WTC11 (cell line): Measurements from ENCODE around the gene GPC6. TPM values are rescaled to one million over a fixed set of nuclear protein-coding genes. Genes with fewer than 3 reads are reported as not detected.

ENCODE experiments used
- ATAC-seq: fragments of 200-7000 bp; cut with Tn5 transposase; 2 replicates; pipeline ENCODE4 v1.10.0; 2021; ENCODE audit warnings: mild to moderate bottlenecking, moderate library complexity
- CTCF ChIA-PET: fragments of 300-600 bp; sonication (Branson Sonifier 250); formaldehyde crosslinking; loops from one replicate; lab custom pipeline; 2021; ENCODE audit warnings: antibody characterized with exemption; lab: Charles Lee
- POLR2A ChIA-PET: fragments of 350-600 bp; sonication (Branson Sonifier 250); formaldehyde crosslinking; loops from one replicate; lab custom pipeline; 2021; ENCODE audit warnings: antibody characterized with exemption; lab: Charles Lee
- DNase-seq: peaks from one replicate; pipeline ENCODE4 v3.0.0; 2021; ENCODE audit warnings: low spot score
- H3K27ac Mint-ChIP-seq: 2 replicates; pipeline ENCODE4 v1.8.0; 2021; ENCODE audit warnings: mixed read lengths
- H3K27me3 Mint-ChIP-seq: 2 replicates; pipeline ENCODE4 v1.8.0; 2021; ENCODE audit warnings: low read depth, mild to moderate bottlenecking, moderate library complexity, mixed read lengths
- H3K36me3 Mint-ChIP-seq: 2 replicates; pipeline ENCODE4 v1.8.0; 2021; ENCODE audit warnings: mixed read lengths
- H3K4me1 Mint-ChIP-seq: 2 replicates; pipeline ENCODE4 v1.8.0; 2022; ENCODE audit warnings: mixed read lengths
- H3K4me3 Mint-ChIP-seq: 2 replicates; pipeline ENCODE4 v1.8.0; 2021; ENCODE audit warnings: mild to moderate bottlenecking, moderate library complexity, mixed read lengths
- H3K9me3 Mint-ChIP-seq: 2 replicates; pipeline ENCODE4 v1.8.0; 2021; ENCODE audit warnings: mixed read lengths
- ETV6 ChIP-seq: sonication (generic); formaldehyde crosslinking; IDR thresholded peaks from 2 replicates; pipeline ENCODE4 v1.8.1; 2022; ENCODE audit warnings: mild to moderate bottlenecking, missing genetic modification reagents
- GTF2I ChIP-seq: fragments of 250-450 bp; sonication (Bioruptor Pico); conservative IDR thresholded peaks from 2 replicates; pipeline ENCODE4 v1.4.0; 2021; ENCODE audit warnings: mild to moderate bottlenecking
- KAT7 ChIP-seq: sonication (generic); formaldehyde crosslinking; IDR thresholded peaks from 2 replicates; pipeline ENCODE4 v1.8.1; 2023; ENCODE audit warnings: missing genetic modification reagents, mild to moderate bottlenecking, borderline replicate concordance
- NFYB ChIP-seq: sonication (generic); formaldehyde crosslinking; conservative IDR thresholded peaks from 2 replicates; pipeline ENCODE4 v1.8.0; 2022; ENCODE audit warnings: low read depth, missing genetic modification reagents
- OVOL2 ChIP-seq: fragments of 250-450 bp; sonication (Bioruptor Pico); IDR thresholded peaks from 2 replicates; pipeline ENCODE4 v1.9.0; 2021; ENCODE audit warnings: mild to moderate bottlenecking, borderline replicate concordance
- PRDM15 ChIP-seq: sonication (generic); formaldehyde crosslinking; IDR thresholded peaks from 2 replicates; pipeline ENCODE4 v1.8.0; 2022; ENCODE audit warnings: missing genetic modification reagents
- RORB ChIP-seq: fragments of 250-450 bp; sonication (Bioruptor Pico); IDR thresholded peaks from 2 replicates; pipeline ENCODE4 v1.9.0; 2021; ENCODE audit warnings: mild to moderate bottlenecking
- USF1 ChIP-seq: sonication (generic); formaldehyde crosslinking; IDR thresholded peaks from 2 replicates; pipeline ENCODE4 v1.8.0; 2022; ENCODE audit warnings: mild to moderate bottlenecking, missing genetic modification reagents
- ZNF232 ChIP-seq: sonication (generic); formaldehyde crosslinking; IDR thresholded peaks from 2 replicates; pipeline ENCODE4 v1.8.0; 2022; ENCODE audit warnings: mild to moderate bottlenecking, missing genetic modification reagents
- ZNF317 ChIP-seq: sonication (generic); formaldehyde crosslinking; IDR thresholded peaks from 2 replicates; pipeline ENCODE4 v1.8.1; 2023; ENCODE audit warnings: low read depth, mild to moderate bottlenecking, moderate library complexity, missing genetic modification reagents, borderline replicate concordance
- ZNF416 ChIP-seq: fragments of 250-450 bp; sonication (Bioruptor Pico); IDR thresholded peaks from 2 replicates; pipeline ENCODE4 v1.9.0; 2021; ENCODE audit warnings: mild to moderate bottlenecking, inconsistent platforms
- total RNA-seq: library from RNA; stranded (reverse); gene quantifications from 3 replicates; pipeline ENCODE4 v1.2.3, GENCODE V29; 2021
- TF ChIP-seq, protein P1 (sequence below): sonication (generic); formaldehyde crosslinking; IDR thresholded peaks from 2 replicates; pipeline ENCODE4 v1.8.1; 2023; ENCODE audit warnings: mild to moderate bottlenecking, missing genetic modification reagents, borderline replicate concordance
- TF ChIP-seq, protein P2 (sequence below): fragments of 250-450 bp; sonication (Bioruptor Pico); IDR thresholded peaks from 2 replicates; pipeline ENCODE4 v1.9.0; 2021; ENCODE audit warnings: mild to moderate bottlenecking
- TF ChIP-seq, protein P3 (sequence below): sonication (generic); formaldehyde crosslinking; IDR thresholded peaks from 2 replicates; pipeline ENCODE4 v1.8.1; 2022; ENCODE audit warnings: mild to moderate bottlenecking, moderate library complexity, missing genetic modification reagents

GPC6 gene
- total RNA-seq, 1 experiment from 2014 or later = 19.5 TPM

DNA sequence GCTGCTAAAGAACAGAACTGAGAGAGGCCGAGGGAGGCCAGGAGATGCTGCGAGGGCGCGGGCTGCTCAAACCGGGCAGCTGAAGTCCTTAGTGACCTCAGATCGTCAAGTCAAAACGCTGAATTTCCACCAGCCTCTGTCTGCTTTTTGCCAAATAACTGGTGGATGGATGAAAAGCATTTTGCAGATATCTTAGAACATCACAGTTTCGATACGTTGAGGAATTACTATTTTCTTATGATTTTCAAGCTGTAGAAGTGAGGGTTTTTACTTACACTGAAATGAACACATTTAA is 2.0 kb downstream of the GPC6 start:
- POLR2A ChIA-PET = interaction anchor here (0.6 to 1.1 kb wide), 2 partner anchors 12 to 279 kb away, joined by 3 read pairs; no protein-coding TSS in a partner anchor
- DNase-seq (no peak), ATAC-seq (no peak)
- peaks cover 68% of the 10 kb centered on the region for H3K4me1 Mint-ChIP-seq
- CTCF ChIA-PET = interaction anchor here (0.6 to 1.3 kb wide), 4 partner anchors 13 to 260 kb away, joined by 3 to 5 read pairs (median 3); no protein-coding TSS in a partner anchor
- H3K27ac Mint-ChIP-seq = peak overlapping the region; percentile 86
- no peaks in the 10 kb centered on the region for H3K36me3 Mint-ChIP-seq
- H3K4me3 Mint-ChIP-seq = peak overlapping the region; percentile 96
- H3K9me3 Mint-ChIP-seq = no peaks in the 10 kb centered on the region
- TF ChIP-seq, protein P1, sequence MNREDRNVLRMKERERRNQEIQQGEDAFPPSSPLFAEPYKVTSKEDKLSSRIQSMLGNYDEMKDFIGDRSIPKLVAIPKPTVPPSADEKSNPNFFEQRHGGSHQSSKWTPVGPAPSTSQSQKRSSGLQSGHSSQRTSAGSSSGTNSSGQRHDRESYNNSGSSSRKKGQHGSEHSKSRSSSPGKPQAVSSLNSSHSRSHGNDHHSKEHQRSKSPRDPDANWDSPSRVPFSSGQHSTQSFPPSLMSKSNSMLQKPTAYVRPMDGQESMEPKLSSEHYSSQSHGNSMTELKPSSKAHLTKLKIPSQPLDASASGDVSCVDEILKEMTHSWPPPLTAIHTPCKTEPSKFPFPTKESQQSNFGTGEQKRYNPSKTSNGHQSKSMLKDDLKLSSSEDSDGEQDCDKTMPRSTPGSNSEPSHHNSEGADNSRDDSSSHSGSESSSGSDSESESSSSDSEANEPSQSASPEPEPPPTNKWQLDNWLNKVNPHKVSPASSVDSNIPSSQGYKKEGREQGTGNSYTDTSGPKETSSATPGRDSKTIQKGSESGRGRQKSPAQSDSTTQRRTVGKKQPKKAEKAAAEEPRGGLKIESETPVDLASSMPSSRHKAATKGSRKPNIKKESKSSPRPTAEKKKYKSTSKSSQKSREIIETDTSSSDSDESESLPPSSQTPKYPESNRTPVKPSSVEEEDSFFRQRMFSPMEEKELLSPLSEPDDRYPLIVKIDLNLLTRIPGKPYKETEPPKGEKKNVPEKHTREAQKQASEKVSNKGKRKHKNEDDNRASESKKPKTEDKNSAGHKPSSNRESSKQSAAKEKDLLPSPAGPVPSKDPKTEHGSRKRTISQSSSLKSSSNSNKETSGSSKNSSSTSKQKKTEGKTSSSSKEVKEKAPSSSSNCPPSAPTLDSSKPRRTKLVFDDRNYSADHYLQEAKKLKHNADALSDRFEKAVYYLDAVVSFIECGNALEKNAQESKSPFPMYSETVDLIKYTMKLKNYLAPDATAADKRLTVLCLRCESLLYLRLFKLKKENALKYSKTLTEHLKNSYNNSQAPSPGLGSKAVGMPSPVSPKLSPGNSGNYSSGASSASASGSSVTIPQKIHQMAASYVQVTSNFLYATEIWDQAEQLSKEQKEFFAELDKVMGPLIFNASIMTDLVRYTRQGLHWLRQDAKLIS (CRISPR knock-in tag) = no peak
- TF ChIP-seq RORB (CRISPR knock-in tag) (no peak), OVOL2 (CRISPR knock-in tag) (no peak), ETV6 (CRISPR knock-in tag) (peak; percentile 43; the same call in 1 of the 2 replicates), ZNF317 (no peak), GTF2I (no peak), ZNF232 (CRISPR knock-in tag) (no peak), NFYB (CRISPR knock-in tag) (no peak), KAT7 (CRISPR knock-in tag) (no peak), USF1 (peak; percentile 27; the same call in 1 of the 2 replicates), ZNF416 (CRISPR knock-in tag) (no peak)
- TF ChIP-seq, protein P2, sequence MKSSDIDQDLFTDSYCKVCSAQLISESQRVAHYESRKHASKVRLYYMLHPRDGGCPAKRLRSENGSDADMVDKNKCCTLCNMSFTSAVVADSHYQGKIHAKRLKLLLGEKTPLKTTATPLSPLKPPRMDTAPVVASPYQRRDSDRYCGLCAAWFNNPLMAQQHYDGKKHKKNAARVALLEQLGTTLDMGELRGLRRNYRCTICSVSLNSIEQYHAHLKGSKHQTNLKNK (CRISPR knock-in tag) = no peak
- TF ChIP-seq, protein P3, sequence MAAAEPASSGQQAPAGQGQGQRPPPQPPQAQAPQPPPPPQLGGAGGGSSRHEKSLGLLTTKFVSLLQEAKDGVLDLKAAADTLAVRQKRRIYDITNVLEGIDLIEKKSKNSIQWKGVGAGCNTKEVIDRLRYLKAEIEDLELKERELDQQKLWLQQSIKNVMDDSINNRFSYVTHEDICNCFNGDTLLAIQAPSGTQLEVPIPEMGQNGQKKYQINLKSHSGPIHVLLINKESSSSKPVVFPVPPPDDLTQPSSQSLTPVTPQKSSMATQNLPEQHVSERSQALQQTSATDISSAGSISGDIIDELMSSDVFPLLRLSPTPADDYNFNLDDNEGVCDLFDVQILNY (CRISPR knock-in tag) = no peak
- no peaks in the 10 kb centered on the region for H3K27me3 Mint-ChIP-seq

GRCh38 chr13:93230261-93230855 is 3.8 kb downstream of the GPC6 start:
- ChIA-PET POLR2A (no interaction called here), CTCF (no interaction called here)
- Mint-ChIP-seq H3K27ac (no peak overlapping the region), H3K36me3 (no peaks in the 10 kb centered on the region), H3K9me3 (no peaks in the 10 kb centered on the region), H3K4me3 (peak overlapping the region; percentile 96), H3K4me1 (peaks cover 68% of the 10 kb centered on the region), H3K27me3 (no peaks in the 10 kb centered on the region)
- ATAC-seq (no peak), DNase-seq (no peak)
- TF ChIP-seq ZNF317 (no peak), PRDM15 (CRISPR knock-in tag) (no peak)
